ENCODE measurements around the gene IFNAR2. TPM values are rescaled to one million over a fixed set of nuclear protein-coding genes. Genes with fewer than 3 reads are reported as not detected.

Gene IFNAR2
- total RNA-seq, 4 donors from 2014 or later = 12.0 to 19.1 (median 14.7) TPM

GRCh38 chr21:33231526-33231925 is 1.8 kb downstream of the IFNAR2 start:
- Histone ChIP-seq H3K27ac (peak overlapping the region in 2 of 4 donors; percentile 0 to 40), H3K4me3 (peak overlapping the region in 1 of 2 donors; percentile 22), H3K27me3 (no peaks in the 10 kb centered on the region), H3K36me3 (no peaks in the 10 kb centered on the region), H3K9me3 (no peaks in the 10 kb centered on the region), H3K4me1 (peaks cover 0 to 38% (median 3%) of the 10 kb centered on the region in 3 donors)
- ATAC-seq = no peak
- 74 to 77% methylated on average over 5 to 8 of the region's 8 CpGs for WGBS, 2 donors (ENCODE audit: low coverage in 1 of 2)
- TF ChIP-seq EP300 (IDR thresholded peaks at IDR 0.05) = no peak
- no peak for TF ChIP-seq POLR2A (IDR thresholded peaks at IDR 0.05)
- TF ChIP-seq POLR2AphosphoS5 (IDR thresholded peaks at IDR 0.05) = no peak
- no peak for TF ChIP-seq CTCF (IDR thresholded peaks at IDR 0.05)

GRCh38 chr21:33232291-33233034 is 2.7 kb downstream of the IFNAR2 start:
- ATAC-seq = no peak
- Histone ChIP-seq H3K9me3 (no peaks in the 10 kb centered on the region), H3K27ac (peak overlapping the region in 2 of 4 donors; percentile 0 to 40), H3K27me3 (no peaks in the 10 kb centered on the region), H3K4me1 (peaks cover 0 to 47% (median 3%) of the 10 kb centered on the region in 3 donors), H3K4me3 (no peak overlapping the region), H3K36me3 (no peaks in the 10 kb centered on the region)
- no peak for TF ChIP-seq CTCF (IDR thresholded peaks at IDR 0.05)
- TF ChIP-seq POLR2A (IDR thresholded peaks at IDR 0.05) = no peak
- no peak for TF ChIP-seq EP300 (IDR thresholded peaks at IDR 0.05)
- no peak for TF ChIP-seq POLR2AphosphoS5 (IDR thresholded peaks at IDR 0.05)
- WGBS, 2 donors (ENCODE audit: low coverage in 1 of 2) = 55 to 100% methylated on average over 2 to 5 of the region's 5 CpGs

- no peak overlapping the region for H3K27ac ChIP-seq
- H3K4me3 ChIP-seq = no peak overlapping the region
- H3K9me3 ChIP-seq = no peaks in the 10 kb centered on the region
- H3K4me1 ChIP-seq = peaks cover 0 to 43% (median 3%) of the 10 kb centered on the region in 3 donors
- TF ChIP-seq POLR2A (IDR thresholded peaks at IDR 0.05) = no peak
- TF ChIP-seq CTCF (IDR thresholded peaks at IDR 0.05) = no peak
- TF ChIP-seq POLR2AphosphoS5 (IDR thresholded peaks at IDR 0.05) = no peak
- no peak for TF ChIP-seq EP300 (IDR thresholded peaks at IDR 0.05)
- ATAC-seq = no peak
- no peaks in the 10 kb centered on the region for H3K27me3 ChIP-seq
- 90 to 96% methylated on average over 2 to 3 of the region's 3 CpGs for WGBS, 2 donors (ENCODE audit: low coverage in 1 of 2)
- H3K36me3 ChIP-seq = no peaks in the 10 kb centered on the region
These were observed 5.1 kb downstream of the IFNAR2 start for GRCh38 chr21:33234635-33235520.

GRCh38 chr21:33236013-33236686 is 6.4 kb downstream of the IFNAR2 start:
- no peaks in the 10 kb centered on the region for H3K36me3 ChIP-seq
- TF ChIP-seq POLR2A (IDR thresholded peaks at IDR 0.05) (no peak), POLR2AphosphoS5 (IDR thresholded peaks at IDR 0.05) (no peak), EP300 (IDR thresholded peaks at IDR 0.05) (no peak), CTCF (IDR thresholded peaks at IDR 0.05) (no peak)
- peaks cover 0 to 36% (median 3%) of the 10 kb centered on the region in 3 donors for H3K4me1 ChIP-seq
- no peak overlapping the region for H3K4me3 ChIP-seq
- H3K27me3 ChIP-seq = no peaks in the 10 kb centered on the region
- WGBS, 2 donors (ENCODE audit: low coverage in 1 of 2) = 100% methylated on average over 1 of the region's 6 CpGs; no CpG with 5 or more reads in 1 of the 2 donors
- no peak overlapping the region for H3K27ac ChIP-seq
- no peaks in the 10 kb centered on the region for H3K9me3 ChIP-seq
- ATAC-seq = no peak
